ENCODE results near the gene CISH. TPM values are rescaled to one million over a fixed set of nuclear protein-coding genes. Genes with fewer than 3 reads are reported as not detected.

Gene CISH, protein sequence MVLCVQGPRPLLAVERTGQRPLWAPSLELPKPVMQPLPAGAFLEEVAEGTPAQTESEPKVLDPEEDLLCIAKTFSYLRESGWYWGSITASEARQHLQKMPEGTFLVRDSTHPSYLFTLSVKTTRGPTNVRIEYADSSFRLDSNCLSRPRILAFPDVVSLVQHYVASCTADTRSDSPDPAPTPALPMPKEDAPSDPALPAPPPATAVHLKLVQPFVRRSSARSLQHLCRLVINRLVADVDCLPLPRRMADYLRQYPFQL
- polyA plus RNA-seq (2013, experiment 1 of 2) = 2.9 TPM
- 2.9 TPM for polyA plus RNA-seq (2013, experiment 2 of 2)

- H3K9ac ChIP-seq (ENCODE audit: low read length) = peak within 1 kb of the TSS; percentile 84
- peak within 1 kb of the TSS; percentile 20 for H2AFZ ChIP-seq (ENCODE audit: low read depth, low read length)
- H3K27ac ChIP-seq (ENCODE audit: low read length, poor library complexity, severe bottlenecking) = peak within 1 kb of the TSS; percentile 16
- peak within 1 kb of the TSS; percentile 70 to 87 for H3K4me3 ChIP-seq (ENCODE audit: insufficient read depth in 1 of 2, low read depth in 1 of 2, low read length in 2 of 2)
- peak within 1 kb of the TSS in 1 of 2 experiments; percentile 36 for H3K23ac ChIP-seq (ENCODE audit: low read length in 2 of 2)
- H4K8ac ChIP-seq (ENCODE audit: low read length) = peak within 1 kb of the TSS; percentile 88
- under 1% methylated on average over 68 of the region's 75 CpGs for WGBS
- H2BK120ac ChIP-seq (ENCODE audit: low read depth, low read length) = peak within 1 kb of the TSS; percentile 71
- H2BK5ac ChIP-seq (ENCODE audit: low read depth, low read length, poor library complexity, severe bottlenecking) = peak within 1 kb of the TSS; percentile 88
- no peaks in the 10 kb centered on the region for H3K9me3 ChIP-seq (ENCODE audit: control insufficient read depth, low read length)
- H4K91ac ChIP-seq (ENCODE audit: low read length) = peak within 1 kb of the TSS; percentile 86
- DNase-seq = peak; percentile 98
- H2BK15ac ChIP-seq (ENCODE audit: low read depth, poor library complexity, severe bottlenecking) = peak within 1 kb of the TSS; percentile 77
- H2AK5ac ChIP-seq (ENCODE audit: low read length, severe bottlenecking) = peak within 1 kb of the TSS; percentile 34
- peak within 1 kb of the TSS; percentile 64 to 74 for H3K4ac ChIP-seq (ENCODE audit: low read depth in 1 of 2, low read length in 2 of 2)
- peaks cover 27% of the 10 kb centered on the region for H3K4me1 ChIP-seq (ENCODE audit: control insufficient read depth, insufficient read depth, low read depth, low read length)
- H3K18ac ChIP-seq (ENCODE audit: low read depth in 1 of 2, low read length in 2 of 2) = peak within 1 kb of the TSS; percentile 74 to 84
- H3K14ac ChIP-seq (ENCODE audit: low read length in 2 of 2) = peak within 1 kb of the TSS in 1 of 2 experiments; percentile 77
- peak within 1 kb of the TSS; percentile 75 for H3K4me2 ChIP-seq (ENCODE audit: low read length, poor library complexity, severe bottlenecking)
- H2BK12ac ChIP-seq (ENCODE audit: low read length in 2 of 2) = peak within 1 kb of the TSS; percentile 56 to 77
- H3K27me3 ChIP-seq (ENCODE audit: control insufficient read depth in 1 of 2, insufficient read depth in 1 of 2, low read length in 2 of 2) = no peaks in the 10 kb centered on the region
- H3K79me1 ChIP-seq (replicated peaks; ENCODE audit: low read length, poor library complexity, severe bottlenecking) = peaks cover 29% of the 10 kb centered on the region
- H3K36me3 ChIP-seq (ENCODE audit: control insufficient read depth in 1 of 2, insufficient read depth in 2 of 2, low read depth in 1 of 2, low read length in 2 of 2) = peaks cover 16 to 19% of the 10 kb centered on the region in 2 experiments
These were observed at the start of gene CISH for GRCh38 chr3:50611464-50612233. Gene CISH, minus strand, starts transcription at chr3:50611774. Its CDS starts 124 bp downstream, at chr3:50611650.

DNA sequence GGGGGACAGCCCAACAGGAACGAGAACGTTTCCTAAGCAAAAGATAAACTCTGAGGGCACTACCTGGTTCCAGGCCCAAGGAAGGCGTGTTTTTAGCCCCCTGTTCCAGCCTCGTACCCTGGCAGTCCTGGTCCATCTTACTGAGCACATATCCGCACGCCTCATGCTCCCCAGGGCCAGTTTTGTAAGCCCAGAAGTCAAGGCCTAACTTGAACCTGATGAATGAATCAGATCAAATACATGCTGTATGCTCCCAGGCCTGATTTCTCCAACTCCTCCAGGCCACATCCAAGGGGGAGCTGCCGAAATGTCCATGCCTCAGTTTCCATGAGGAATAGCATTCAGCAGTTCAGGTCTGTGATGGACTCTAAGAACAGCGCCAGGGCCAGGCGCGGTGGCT, 48.8 kb upstream of the CISH start:
- Histone ChIP-seq H3K23ac (ENCODE audit: low read length in 2 of 2) (no peak overlapping the region), H3K9me3 (ENCODE audit: control insufficient read depth, low read length) (no peaks in the 10 kb centered on the region), H3K4me3 (ENCODE audit: insufficient read depth in 1 of 2, low read depth in 1 of 2, low read length in 2 of 2) (no peak overlapping the region), H3K79me1 (replicated peaks; ENCODE audit: low read length, poor library complexity, severe bottlenecking) (no peaks in the 10 kb centered on the region), H2AFZ (ENCODE audit: low read depth, low read length) (no peak overlapping the region), H2BK120ac (ENCODE audit: low read depth, low read length) (no peak overlapping the region), H3K18ac (ENCODE audit: low read depth in 1 of 2, low read length in 2 of 2) (no peak overlapping the region), H2BK5ac (ENCODE audit: low read depth, low read length, poor library complexity, severe bottlenecking) (no peak overlapping the region), H3K4ac (ENCODE audit: low read depth in 1 of 2, low read length in 2 of 2) (no peak overlapping the region), H4K8ac (ENCODE audit: low read length) (no peak overlapping the region), H2BK12ac (ENCODE audit: low read length in 2 of 2) (no peak overlapping the region), H3K14ac (ENCODE audit: low read length in 2 of 2) (no peak overlapping the region), H4K91ac (ENCODE audit: low read length) (no peak overlapping the region), H3K27ac (ENCODE audit: low read length, poor library complexity, severe bottlenecking) (no peak overlapping the region), H3K27me3 (ENCODE audit: control insufficient read depth in 1 of 2, insufficient read depth in 1 of 2, low read length in 2 of 2) (peaks cover 0 to 18% of the 10 kb centered on the region in 2 experiments), H3K4me2 (ENCODE audit: low read length, poor library complexity, severe bottlenecking) (no peak overlapping the region), H2BK15ac (ENCODE audit: low read depth, poor library complexity, severe bottlenecking) (no peak overlapping the region), H3K4me1 (ENCODE audit: control insufficient read depth, insufficient read depth, low read depth, low read length) (no peaks in the 10 kb centered on the region), H3K9ac (ENCODE audit: low read length) (no peak overlapping the region), H3K36me3 (ENCODE audit: control insufficient read depth in 1 of 2, insufficient read depth in 2 of 2, low read depth in 1 of 2, low read length in 2 of 2) (no peaks in the 10 kb centered on the region), H2AK5ac (ENCODE audit: low read length, severe bottlenecking) (no peak overlapping the region)
- 90% methylated on average over 10 of the region's 10 CpGs for WGBS
- no peak for DNase-seq

- no peak overlapping the region for H2BK12ac ChIP-seq (ENCODE audit: low read length in 2 of 2)
- H4K91ac ChIP-seq (ENCODE audit: low read length) = no peak overlapping the region
- no peak overlapping the region for H2BK120ac ChIP-seq (ENCODE audit: low read depth, low read length)
- H3K18ac ChIP-seq (ENCODE audit: low read depth in 1 of 2, low read length in 2 of 2) = no peak overlapping the region
- no peak overlapping the region for H3K9ac ChIP-seq (ENCODE audit: low read length)
- H2BK15ac ChIP-seq (ENCODE audit: low read depth, poor library complexity, severe bottlenecking) = no peak overlapping the region
- H2AK5ac ChIP-seq (ENCODE audit: low read length, severe bottlenecking) = no peak overlapping the region
- H3K27me3 ChIP-seq (ENCODE audit: control insufficient read depth in 1 of 2, insufficient read depth in 1 of 2, low read length in 2 of 2) = peaks cover 0 to 24% of the 10 kb centered on the region in 2 experiments
- H3K79me1 ChIP-seq (replicated peaks; ENCODE audit: low read length, poor library complexity, severe bottlenecking) = no peaks in the 10 kb centered on the region
- H3K14ac ChIP-seq (ENCODE audit: low read length in 2 of 2) = no peak overlapping the region
- H3K4me3 ChIP-seq (ENCODE audit: insufficient read depth in 1 of 2, low read depth in 1 of 2, low read length in 2 of 2) = no peak overlapping the region
- 87% methylated on average over 3 of the region's 3 CpGs for WGBS
- no peak overlapping the region for H3K4ac ChIP-seq (ENCODE audit: low read depth in 1 of 2, low read length in 2 of 2)
- no peak overlapping the region for H2BK5ac ChIP-seq (ENCODE audit: low read depth, low read length, poor library complexity, severe bottlenecking)
- no peak overlapping the region for H3K23ac ChIP-seq (ENCODE audit: low read length in 2 of 2)
- H3K4me1 ChIP-seq (ENCODE audit: control insufficient read depth, insufficient read depth, low read depth, low read length) = no peaks in the 10 kb centered on the region
- no peak overlapping the region for H4K8ac ChIP-seq (ENCODE audit: low read length)
- H3K36me3 ChIP-seq (ENCODE audit: control insufficient read depth in 1 of 2, insufficient read depth in 2 of 2, low read depth in 1 of 2, low read length in 2 of 2) = no peaks in the 10 kb centered on the region
- no peak overlapping the region for H3K4me2 ChIP-seq (ENCODE audit: low read length, poor library complexity, severe bottlenecking)
- no peak overlapping the region for H3K27ac ChIP-seq (ENCODE audit: low read length, poor library complexity, severe bottlenecking)
- no peak for DNase-seq
- H2AFZ ChIP-seq (ENCODE audit: low read depth, low read length) = no peak overlapping the region
- no peaks in the 10 kb centered on the region for H3K9me3 ChIP-seq (ENCODE audit: control insufficient read depth, low read length)
These were observed 47.3 kb upstream of the CISH start for GRCh38 chr3:50658831-50659230.

DNA sequence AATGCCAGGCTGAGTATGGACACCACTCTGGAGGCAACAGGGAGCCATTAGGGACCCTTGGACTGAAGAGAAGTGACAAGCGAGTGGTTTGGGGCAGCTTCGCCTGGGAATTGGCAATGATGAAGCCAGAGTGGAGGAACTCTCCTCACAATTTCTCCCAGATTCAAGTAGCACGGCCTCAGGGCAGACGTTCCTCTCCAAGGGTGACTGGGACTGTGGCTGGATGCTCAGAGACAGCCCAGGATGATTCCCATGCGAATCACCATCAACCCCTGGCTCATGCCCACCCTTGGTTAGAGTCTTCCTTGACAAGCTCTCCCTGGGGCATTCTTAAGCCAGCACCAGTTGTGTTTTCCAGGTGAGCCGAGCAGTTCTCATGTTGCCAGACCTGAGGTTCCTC, 46.8 kb upstream of the CISH start:
- H2BK5ac ChIP-seq (ENCODE audit: low read depth, low read length, poor library complexity, severe bottlenecking) = no peak overlapping the region
- H3K14ac ChIP-seq (ENCODE audit: low read length in 2 of 2) = no peak overlapping the region
- H3K27ac ChIP-seq (ENCODE audit: low read length, poor library complexity, severe bottlenecking) = no peak overlapping the region
- H3K27me3 ChIP-seq (ENCODE audit: control insufficient read depth in 1 of 2, insufficient read depth in 1 of 2, low read length in 2 of 2) = peaks cover 0 to 26% of the 10 kb centered on the region in 2 experiments
- no peak overlapping the region for H3K4me3 ChIP-seq (ENCODE audit: insufficient read depth in 1 of 2, low read depth in 1 of 2, low read length in 2 of 2)
- no peak overlapping the region for H2BK120ac ChIP-seq (ENCODE audit: low read depth, low read length)
- no peaks in the 10 kb centered on the region for H3K4me1 ChIP-seq (ENCODE audit: control insufficient read depth, insufficient read depth, low read depth, low read length)
- no peak overlapping the region for H2BK12ac ChIP-seq (ENCODE audit: low read length in 2 of 2)
- no peaks in the 10 kb centered on the region for H3K79me1 ChIP-seq (replicated peaks; ENCODE audit: low read length, poor library complexity, severe bottlenecking)
- no peaks in the 10 kb centered on the region for H3K36me3 ChIP-seq (ENCODE audit: control insufficient read depth in 1 of 2, insufficient read depth in 2 of 2, low read depth in 1 of 2, low read length in 2 of 2)
- H2AK5ac ChIP-seq (ENCODE audit: low read length, severe bottlenecking) = no peak overlapping the region
- H3K9me3 ChIP-seq (ENCODE audit: control insufficient read depth, low read length) = no peaks in the 10 kb centered on the region
- no peak overlapping the region for H4K91ac ChIP-seq (ENCODE audit: low read length)
- WGBS = 87% methylated on average over 6 of the region's 6 CpGs
- H3K23ac ChIP-seq (ENCODE audit: low read length in 2 of 2) = no peak overlapping the region
- H3K4me2 ChIP-seq (ENCODE audit: low read length, poor library complexity, severe bottlenecking) = no peak overlapping the region
- no peak overlapping the region for H3K18ac ChIP-seq (ENCODE audit: low read depth in 1 of 2, low read length in 2 of 2)
- no peak overlapping the region for H2BK15ac ChIP-seq (ENCODE audit: low read depth, poor library complexity, severe bottlenecking)
- DNase-seq = no peak
- no peak overlapping the region for H4K8ac ChIP-seq (ENCODE audit: low read length)
- no peak overlapping the region for H3K4ac ChIP-seq (ENCODE audit: low read depth in 1 of 2, low read length in 2 of 2)
- no peak overlapping the region for H3K9ac ChIP-seq (ENCODE audit: low read length)
- no peak overlapping the region for H2AFZ ChIP-seq (ENCODE audit: low read depth, low read length)

Measured in mesenchymal stem cell (in vitro differentiated cells and primary cell).